ENCODE data around the gene SMPD3.

The SMPD3 gene

DNA sequence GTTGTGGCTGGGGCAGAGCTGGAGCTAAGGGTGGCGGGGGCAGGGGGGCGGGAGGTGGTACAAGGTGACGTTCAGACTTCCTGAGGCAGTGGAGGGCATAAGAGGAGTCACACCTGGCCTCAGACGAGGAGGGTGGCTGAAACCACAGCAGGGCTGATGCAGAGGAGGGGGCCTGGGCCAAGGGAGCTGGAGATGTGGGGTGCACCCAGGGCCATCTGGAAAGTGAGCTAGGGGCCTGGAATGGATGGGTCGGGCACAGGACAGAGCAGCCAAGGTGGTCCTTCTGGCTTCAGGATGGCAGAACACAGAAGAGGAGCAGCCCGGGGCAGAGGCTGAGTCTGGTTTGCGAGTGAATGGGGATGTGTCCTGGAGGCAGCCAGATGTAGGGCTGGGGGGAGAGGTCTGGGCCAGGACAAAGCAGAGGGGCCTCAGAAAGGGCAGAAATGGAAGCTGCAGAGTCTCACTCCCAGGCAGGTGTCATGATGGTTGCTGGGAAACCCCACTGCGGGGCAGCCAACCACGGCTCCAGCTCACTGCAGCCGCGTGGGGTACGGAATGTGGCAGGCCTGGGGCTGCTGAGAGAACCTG lies 79.9 kb downstream of the SMPD3 start:
- no peak for DNase-seq (ENCODE audit: low read depth)
- no peak overlapping the region for H3K4me3 ChIP-seq (replicated peaks; ENCODE audit: low read depth, low read length)
- TF ChIP-seq, protein P1, sequence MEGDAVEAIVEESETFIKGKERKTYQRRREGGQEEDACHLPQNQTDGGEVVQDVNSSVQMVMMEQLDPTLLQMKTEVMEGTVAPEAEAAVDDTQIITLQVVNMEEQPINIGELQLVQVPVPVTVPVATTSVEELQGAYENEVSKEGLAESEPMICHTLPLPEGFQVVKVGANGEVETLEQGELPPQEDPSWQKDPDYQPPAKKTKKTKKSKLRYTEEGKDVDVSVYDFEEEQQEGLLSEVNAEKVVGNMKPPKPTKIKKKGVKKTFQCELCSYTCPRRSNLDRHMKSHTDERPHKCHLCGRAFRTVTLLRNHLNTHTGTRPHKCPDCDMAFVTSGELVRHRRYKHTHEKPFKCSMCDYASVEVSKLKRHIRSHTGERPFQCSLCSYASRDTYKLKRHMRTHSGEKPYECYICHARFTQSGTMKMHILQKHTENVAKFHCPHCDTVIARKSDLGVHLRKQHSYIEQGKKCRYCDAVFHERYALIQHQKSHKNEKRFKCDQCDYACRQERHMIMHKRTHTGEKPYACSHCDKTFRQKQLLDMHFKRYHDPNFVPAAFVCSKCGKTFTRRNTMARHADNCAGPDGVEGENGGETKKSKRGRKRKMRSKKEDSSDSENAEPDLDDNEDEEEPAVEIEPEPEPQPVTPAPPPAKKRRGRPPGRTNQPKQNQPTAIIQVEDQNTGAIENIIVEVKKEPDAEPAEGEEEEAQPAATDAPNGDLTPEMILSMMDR (IDR thresholded peaks at IDR 0.05; ENCODE audit: low read length, missing control alignments): no peak

DNA sequence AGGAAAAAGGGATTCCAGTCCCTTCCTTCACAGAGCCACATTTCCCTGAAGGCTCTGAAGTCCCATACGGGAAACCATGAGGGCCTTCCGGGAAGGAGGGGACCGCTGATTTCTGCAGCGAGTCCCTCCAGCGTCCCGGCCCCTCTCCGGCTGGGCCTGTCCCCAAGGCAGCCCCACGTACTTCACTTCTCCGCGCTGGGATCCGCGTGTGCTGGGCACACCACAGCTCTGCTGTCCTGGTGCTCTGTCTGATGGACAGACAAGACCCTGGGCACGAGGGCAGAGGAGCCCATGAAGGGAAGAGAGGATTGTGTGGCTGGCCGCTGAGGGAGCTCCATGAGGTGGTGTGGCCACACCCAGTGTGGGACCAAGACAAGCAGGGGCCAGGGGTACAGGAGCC lies 80.4 kb downstream of the SMPD3 start:
- H3K4me3 ChIP-seq (replicated peaks; ENCODE audit: low read depth, low read length): no peak overlapping the region
- DNase-seq (ENCODE audit: low read depth): no peak
- TF ChIP-seq, protein P1 (IDR thresholded peaks at IDR 0.05; ENCODE audit: low read length, missing control alignments): no peak

DNA sequence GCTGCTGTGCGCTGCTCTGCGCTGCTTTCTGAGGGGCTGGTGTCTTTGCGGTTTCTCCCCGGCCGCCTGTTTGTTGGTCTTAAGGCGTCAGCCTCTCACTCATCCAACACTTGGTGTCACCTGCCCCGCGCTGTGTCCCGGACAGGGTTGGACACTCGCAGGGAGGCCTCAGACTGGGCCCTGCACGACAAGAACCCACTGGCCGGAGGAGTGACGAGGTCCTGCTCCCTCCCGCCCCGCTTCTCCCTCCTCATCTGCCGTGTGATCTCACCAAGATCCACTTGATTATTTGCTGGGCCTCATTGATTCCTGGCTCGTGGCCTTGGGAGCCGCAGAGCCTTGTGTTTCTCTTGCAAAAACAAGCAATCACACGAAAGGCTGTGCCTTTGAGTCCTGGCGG lies 80.9 kb downstream of the SMPD3 start:
- TF ChIP-seq, protein P1 (IDR thresholded peaks at IDR 0.05; ENCODE audit: low read length, missing control alignments): no peak
- H3K4me3 ChIP-seq (replicated peaks; ENCODE audit: low read depth, low read length): no peak overlapping the region
- no peak for DNase-seq (ENCODE audit: low read depth)

DNA sequence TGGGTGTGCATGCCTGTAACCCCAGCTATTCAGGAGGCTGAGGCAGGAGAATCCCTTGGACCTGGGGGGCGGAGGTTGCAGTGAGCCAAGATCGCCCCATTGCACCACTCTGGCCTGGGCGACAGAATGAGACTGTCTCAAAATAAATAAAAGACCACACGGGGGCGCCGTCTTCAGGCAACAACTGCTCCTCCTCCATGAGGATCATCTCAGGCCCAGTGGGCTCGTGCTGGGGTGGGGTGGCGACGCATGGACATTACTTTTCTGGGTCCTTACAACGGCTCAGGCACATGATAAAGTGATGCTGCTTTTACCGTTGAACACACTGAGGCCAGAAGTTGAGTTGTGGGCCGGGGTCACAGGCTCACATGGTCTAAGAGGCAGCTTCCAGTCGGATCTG lies 81.3 kb downstream of the SMPD3 start:
- TF ChIP-seq, protein P1 (IDR thresholded peaks at IDR 0.05; ENCODE audit: low read length, missing control alignments): peak; percentile 37
- no peak overlapping the region for H3K4me3 ChIP-seq (replicated peaks; ENCODE audit: low read depth, low read length)
- DNase-seq (ENCODE audit: low read depth): peak; percentile 41

DNA sequence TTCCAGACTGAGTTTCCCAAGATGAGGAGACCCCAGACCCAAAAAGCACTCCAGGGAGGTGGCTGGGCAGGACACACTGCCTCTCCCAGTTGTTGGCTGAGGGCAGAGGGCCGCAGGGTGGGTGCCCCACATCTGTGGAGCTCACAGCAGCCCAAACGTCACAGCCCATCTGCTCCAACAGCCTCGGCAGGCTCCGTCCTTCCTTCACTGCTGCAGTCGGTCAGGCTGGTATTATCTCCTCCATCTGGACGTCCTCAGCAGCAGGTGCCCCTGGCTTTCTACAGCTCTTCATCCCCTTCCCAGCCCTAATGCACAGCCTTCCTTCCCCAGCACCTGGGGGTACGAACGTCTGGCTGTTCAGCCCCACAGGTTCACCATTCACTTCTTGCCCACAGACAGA lies 82.2 kb downstream of the SMPD3 start:
- TF ChIP-seq, protein P1 (IDR thresholded peaks at IDR 0.05; ENCODE audit: low read length, missing control alignments): no peak

DNA sequence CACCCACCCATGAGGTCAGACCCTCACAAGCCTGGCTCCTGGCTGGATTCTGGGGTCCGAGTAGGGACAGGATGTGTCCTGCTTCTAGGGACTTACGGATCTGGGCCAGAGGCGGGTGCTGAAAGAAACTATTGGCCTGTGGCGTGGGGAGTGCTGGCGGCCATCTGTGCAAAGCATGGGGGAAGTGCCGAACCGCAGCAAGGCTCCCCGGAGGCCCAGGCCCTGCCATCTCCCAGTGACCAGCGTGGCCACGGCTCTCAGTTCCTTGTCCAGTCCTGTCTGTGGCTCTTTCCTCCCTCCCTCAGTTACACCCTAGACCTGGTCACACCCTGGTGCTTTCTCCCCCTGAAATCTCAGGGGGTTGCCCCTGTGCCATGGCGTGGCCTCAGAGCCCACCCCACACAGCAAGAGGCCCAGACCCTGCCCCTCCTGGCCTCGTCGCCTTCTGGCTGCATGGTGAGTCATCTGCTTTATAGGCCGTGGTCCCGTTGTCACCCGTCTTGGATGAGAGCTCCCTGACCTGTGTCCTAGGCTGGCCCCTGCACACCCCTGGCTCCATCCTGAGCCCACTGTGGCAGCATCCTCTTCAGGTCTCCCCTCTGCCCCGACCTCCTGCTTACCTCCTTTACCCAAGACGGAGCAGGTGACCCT lies 83.0 kb downstream of the SMPD3 start:
- DNase-seq (ENCODE audit: low read depth): no peak
- TF ChIP-seq, protein P1 (IDR thresholded peaks at IDR 0.05; ENCODE audit: low read length, missing control alignments): no peak
- H3K4me3 ChIP-seq (replicated peaks; ENCODE audit: low read depth, low read length): no peak overlapping the region

More for the DNA sequence above, 82.2 kb downstream of the SMPD3 start:
- no peak overlapping the region for H3K4me3 ChIP-seq (replicated peaks; ENCODE audit: low read depth, low read length)
- no peak for DNase-seq (ENCODE audit: low read depth)

DNA sequence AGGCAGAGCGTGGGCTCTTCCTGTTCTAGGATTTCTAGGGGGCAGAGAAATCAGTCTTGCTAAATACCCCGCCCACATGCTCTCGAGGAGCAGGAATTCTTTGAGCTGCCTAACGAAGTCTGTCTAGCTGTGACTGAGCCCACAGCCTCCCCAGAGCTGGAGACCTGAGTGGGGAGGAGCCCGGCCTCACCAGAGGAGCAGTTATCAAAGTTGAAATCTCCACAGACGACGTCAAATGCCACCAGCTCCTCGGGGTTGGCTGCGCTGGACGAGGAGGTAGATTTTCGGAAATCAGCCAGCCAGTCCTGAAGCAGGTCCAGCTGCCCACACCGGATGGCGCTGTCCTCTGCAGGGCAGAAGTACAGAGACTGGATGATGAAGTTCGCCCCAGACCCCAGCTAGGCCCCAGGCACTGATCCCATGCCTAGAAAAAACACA lies 83.7 kb downstream of the SMPD3 start:
- DNase-seq (ENCODE audit: low read depth): peak; percentile 36
- H3K4me3 ChIP-seq (replicated peaks; ENCODE audit: low read depth, low read length): no peak overlapping the region
- TF ChIP-seq, protein P1 (IDR thresholded peaks at IDR 0.05; ENCODE audit: low read length, missing control alignments): peak; percentile 8
